HCT116 (cell line): Measurements from ENCODE around the gene FURIN. TPM values are rescaled to one million over a fixed set of nuclear protein-coding genes. Genes with fewer than 3 reads are reported as not detected.

Source experiments
- ATAC-seq: fragments of 200-7000 bp; cut with Tn5 transposase; 2 replicates; pipeline ENCODE4 v1.9.1; 2020; ENCODE audit warnings: mild to moderate bottlenecking, moderate library complexity
- BruUV-seq: library from RNA; stranded (reverse); fragments of 400-500 nt; replicated peaks from 2 replicates; lab custom pipeline; 2021; lab: Mats Ljungman, UMichigan
- CTCF ChIA-PET: fragments of 300-600 bp; sonication (Branson Sonifier 250); formaldehyde crosslinking; loops from one replicate; lab custom pipeline; 2021; ENCODE audit warnings: antibody characterized with exemption; lab: Charles Lee
- POLR2A ChIA-PET: fragments of 300-600, 350-600 bp; sonication (Branson Sonifier 250); formaldehyde crosslinking; loops from one replicate; lab custom pipeline; 2021; ENCODE audit warnings: antibody characterized with exemption; lab: Charles Lee
- RAD21 ChIA-PET, 2 experiments: fragments of 300-600 bp; sonication (Branson Sonifier 250); formaldehyde crosslinking; loops; one replicate each; lab custom pipeline; 2023; ENCODE audit warnings: low total read pairs in 2 of 2; ENCODE audit not compliant: uncharacterized antibody in 2 of 2, unreplicated experiment in 2 of 2, low non-redundant PET in 1 of 2; lab: Charles Lee
- DNase-seq: peaks from one replicate; pipeline ENCODE4 v3.0.0-alpha.2; 2010; ENCODE audit warnings: low read depth, low spot score
- H2AFZ ChIP-seq: fragments of 200-600 bp; shearing (Covaris generic), sonication (generic); 2 replicates; pipeline ENCODE4 v1.6.1; 2017; ENCODE audit warnings: low read depth, mixed run types, mixed read lengths, antibody characterized with exemption, low read length; ENCODE audit not compliant: poor library complexity, severe bottlenecking
- H3K27ac ChIP-seq: 2 replicates; pipeline ENCODE4 v1.5.1; 2012; ENCODE audit warnings: low read depth, low read length
- H3K27me3 ChIP-seq: fragments of 200-600 bp; sonication (generic); 2 replicates; pipeline ENCODE4 v1.6.1; 2016; ENCODE audit warnings: mixed run types, low read length, mixed read lengths; ENCODE audit not compliant: insufficient read depth
- H3K36me3 ChIP-seq, 2 experiments: fragments of 200-500 bp in 1 of 2; fragments of 200-600 bp in 1 of 2; sonication (Bioruptor generic) in 1 of 2; sonication (generic) in 1 of 2; 2 replicates each; pipeline versions ENCODE4 v1.5.1 to v1.6.1; 2014 to 2016; ENCODE audit warnings: low read length in 2 of 2, inconsistent platforms in 1 of 2, mixed read lengths in 1 of 2, mixed run types in 1 of 2; ENCODE audit not compliant: insufficient read depth in 2 of 2, control insufficient read depth in 1 of 2
- H3K4me1 ChIP-seq, 2 experiments: fragments of 200-600 bp in 1 of 2; sonication (generic) in 1 of 2; 2 replicates each; pipeline versions ENCODE4 v1.5.1 to v1.6.1; 2012 to 2017; ENCODE audit warnings: low read length in 2 of 2, inconsistent platforms in 1 of 2, mild to moderate bottlenecking in 1 of 2, mixed read lengths in 1 of 2, mixed run types in 1 of 2, moderate library complexity in 1 of 2; ENCODE audit not compliant: insufficient read depth in 2 of 2, control insufficient read depth in 1 of 2
- H3K4me2 ChIP-seq: fragments of 200-600 bp; sonication (generic); 2 replicates; pipeline ENCODE4 v1.6.1; 2017; ENCODE audit warnings: mixed run types, low read length, mixed read lengths
- H3K4me3 ChIP-seq, 2 experiments: fragments of 200-600 bp in 1 of 2; sonication (generic) in 1 of 2; replicated peaks in 1 of 2; 2 replicates each; pipeline ENCODE4 v1.5.1; 2011 to 2016; ENCODE audit warnings: low read length in 2 of 2, control low read depth in 1 of 2, low read depth in 1 of 2, mild to moderate bottlenecking in 1 of 2, mixed read lengths in 1 of 2, mixed run types in 1 of 2
- H3K79me2 ChIP-seq: fragments of 200-600 bp; sonication (generic); 2 replicates; pipeline ENCODE4 v1.6.1; 2017; ENCODE audit warnings: mild to moderate bottlenecking, mixed run types, low read length, moderate library complexity, mixed read lengths; ENCODE audit not compliant: insufficient read depth
- H3K9ac ChIP-seq: fragments of 200-600 bp; sonication (generic); 2 replicates; pipeline ENCODE4 v1.6.1; 2016; ENCODE audit warnings: low read length, mixed read lengths
- H3K9me2 ChIP-seq: fragments of 200-600 bp; sonication (generic), shearing (Covaris generic); 2 replicates; pipeline ENCODE4 v1.6.1; 2017; ENCODE audit warnings: mixed run types, mild to moderate bottlenecking, moderate library complexity; ENCODE audit not compliant: insufficient read depth
- H3K9me3 ChIP-seq, 2 experiments: fragments of 200-500 bp in 1 of 2; fragments of 200-600 bp in 1 of 2; sonication (Bioruptor generic) in 1 of 2; sonication (generic) in 1 of 2; 2 replicates each; pipeline ENCODE4 v1.6.1; 2014 to 2017; ENCODE audit warnings: low read length in 2 of 2, mixed read lengths in 2 of 2, inconsistent platforms in 1 of 2, low read depth in 1 of 2, mild to moderate bottlenecking in 1 of 2, mixed run types in 1 of 2, moderate library complexity in 1 of 2; ENCODE audit not compliant: control insufficient read depth in 1 of 2, insufficient read depth in 1 of 2
- H4K20me1 ChIP-seq: fragments of 200-600 bp; sonication (generic), shearing (Covaris generic); 2 replicates; pipeline ENCODE4 v1.6.1; 2017; ENCODE audit warnings: mixed run types, mild to moderate bottlenecking, moderate library complexity; ENCODE audit not compliant: insufficient read depth
- ATF3 ChIP-seq: IDR thresholded peaks from 2 replicates; pipeline ENCODE4 v1.6.1; 2012
- EZH2phosphoT487 ChIP-seq: fragments of 200-600 bp; IDR thresholded peaks from 2 replicates; pipeline ENCODE4 v1.6.1; 2018; ENCODE audit warnings: antibody characterized with exemption, borderline replicate concordance
- REST ChIP-seq: IDR thresholded peaks from 2 replicates; pipeline ENCODE4 v1.6.1; 2012; ENCODE audit warnings: low read depth
- intact Hi-C: fragments of 100-400 bp; cut with micrococcal nuclease; formaldehyde crosslinking; loops from 2 replicates; pipeline ENCODE4 v1.10.0; 2022
- total RNA-seq: library from RNA; stranded (reverse); gene quantifications from one replicate; pipeline ENCODE4 v1.2.1, GENCODE V29; 2021; ENCODE audit not compliant: unreplicated experiment

The FURIN gene
- total RNA-seq, 1 experiment from 2014 or later: 42.0 TPM

- Histone ChIP-seq H3K27me3 (no peaks in the 10 kb centered on the region), H4K20me1 (no peaks in the 10 kb centered on the region), H3K9ac (no peak overlapping the region), H3K36me3 (no peaks in the 10 kb centered on the region), H2AFZ (no peak overlapping the region), H3K9me2 (no peaks in the 10 kb centered on the region), H3K4me2 (no peak overlapping the region), H3K4me3 (no peak overlapping the region), H3K4me1 (peaks cover 0 to 15% of the 10 kb centered on the region in 2 experiments; a peak in 2 of 4 replicates), H3K27ac (no peak overlapping the region), H3K9me3 (no peaks in the 10 kb centered on the region), H3K79me2 (no peaks in the 10 kb centered on the region)
- intact Hi-C loops: no loop called here
- ChIA-PET RAD21 (no interaction called here), POLR2A (no interaction called here), CTCF (interaction anchor here (1.6 to 1.8 kb wide), 2 partner anchors 12 to 380 kb away, joined by 6 read pairs; no protein-coding TSS in a partner anchor)
- no TSS peak for BruUV-seq
- ATAC-seq (no peak), DNase-seq (no peak)
- TF ChIP-seq REST (no peak), EZH2phosphoT487 (no peak), ATF3 (no peak)
These were observed 23.6 kb downstream of the FURIN start for GRCh38 chr15:90892023-90892422.
